ENCODE data around the gene CROCC.

The CROCC gene

DNA sequence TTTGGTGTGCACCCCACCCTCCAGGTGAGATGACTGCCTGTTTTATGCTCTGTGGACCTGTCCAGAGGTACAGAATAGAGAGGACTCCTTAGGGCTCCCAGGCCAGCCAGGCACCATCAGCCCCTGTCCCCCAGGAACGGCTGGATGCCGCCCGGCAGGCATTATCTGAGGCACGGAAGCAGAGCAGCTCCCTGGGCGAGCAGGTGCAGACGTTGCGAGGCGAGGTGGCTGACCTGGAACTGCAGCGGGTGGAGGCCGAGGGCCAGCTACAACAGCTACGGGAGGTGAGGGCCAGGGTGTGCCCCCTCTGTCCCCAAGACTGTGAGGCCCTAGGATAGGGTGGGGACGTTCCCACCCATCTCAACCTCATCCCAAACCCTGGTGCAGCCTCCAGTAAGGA, 47.9 kb downstream of the CROCC start:
- DNase-seq = no peak

DNA sequence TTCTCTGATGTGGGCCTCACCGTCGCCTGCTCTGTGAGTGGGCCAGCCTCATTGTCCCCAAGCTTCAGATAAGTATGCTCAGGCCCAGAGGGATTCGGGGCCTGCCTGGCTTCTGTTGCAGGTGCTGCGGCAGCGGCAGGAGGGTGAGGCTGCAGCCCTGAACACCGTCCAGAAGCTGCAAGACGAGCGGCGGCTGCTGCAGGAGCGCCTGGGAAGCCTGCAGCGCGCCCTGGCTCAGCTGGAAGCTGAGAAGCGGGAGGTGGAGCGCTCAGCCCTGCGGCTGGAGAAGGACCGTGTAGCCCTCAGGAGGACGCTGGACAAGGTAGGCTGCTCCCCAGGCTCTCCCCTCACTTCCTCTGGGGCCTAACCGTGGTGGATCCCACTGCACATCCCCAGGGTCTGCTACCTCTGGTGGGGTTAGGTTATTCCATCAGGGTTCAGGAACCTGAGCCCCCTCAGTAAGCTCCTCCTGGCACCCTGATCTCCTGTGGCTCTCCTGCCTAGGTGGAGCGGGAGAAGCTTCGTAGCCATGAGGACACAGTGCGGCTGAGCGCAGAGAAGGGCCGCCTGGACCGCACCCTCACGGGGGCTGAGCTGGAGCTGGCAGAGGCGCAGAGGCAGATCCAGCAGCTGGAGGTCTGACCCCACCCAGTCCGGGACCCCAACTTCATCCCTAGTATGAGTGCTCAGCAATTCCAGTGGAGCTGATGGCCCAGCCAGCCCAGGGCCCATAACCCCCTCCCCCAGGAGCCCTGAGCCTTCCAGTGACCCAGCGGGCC, 48.6 kb downstream of the CROCC start:
- no peak for DNase-seq

DNA sequence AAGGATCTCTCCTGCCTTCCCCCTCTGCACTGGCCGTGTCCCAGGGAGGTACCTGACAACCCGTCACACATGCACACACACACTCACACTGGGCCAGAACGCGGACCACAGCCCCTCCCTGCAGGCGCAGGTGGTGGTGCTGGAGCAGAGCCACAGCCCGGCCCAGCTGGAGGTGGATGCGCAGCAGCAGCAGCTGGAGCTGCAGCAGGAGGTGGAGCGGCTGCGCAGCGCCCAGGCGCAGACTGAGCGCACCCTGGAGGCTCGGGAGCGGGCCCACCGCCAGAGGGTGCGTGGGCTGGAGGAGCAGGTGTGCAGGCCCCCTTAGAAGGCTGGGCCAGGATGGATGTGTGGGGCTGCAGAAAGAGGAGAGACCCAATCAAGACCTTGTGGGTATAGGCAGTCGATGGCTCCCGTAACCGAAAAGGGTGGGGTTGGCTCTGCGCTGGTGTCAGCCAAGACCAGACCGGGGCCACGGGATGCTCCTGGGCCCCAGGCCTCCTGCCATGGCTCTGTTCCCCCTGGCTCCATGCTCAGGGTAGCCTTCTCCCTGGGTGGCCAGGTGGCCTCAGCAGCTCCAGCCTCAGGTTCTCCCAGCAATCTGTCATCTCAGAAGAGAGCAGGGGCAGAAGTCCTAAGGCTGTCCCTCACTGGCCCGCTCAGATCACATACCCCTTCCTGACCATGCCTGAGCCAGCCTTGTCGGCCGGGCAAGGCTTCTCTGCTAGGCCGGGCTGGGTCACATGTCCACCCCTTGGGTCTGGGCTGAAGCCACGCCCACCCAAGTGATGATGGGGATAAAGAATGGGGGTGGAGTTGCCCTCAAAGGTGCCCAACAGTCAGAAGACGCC, 49.8 kb downstream of the CROCC start:
- DNase-seq = no peak

DNA sequence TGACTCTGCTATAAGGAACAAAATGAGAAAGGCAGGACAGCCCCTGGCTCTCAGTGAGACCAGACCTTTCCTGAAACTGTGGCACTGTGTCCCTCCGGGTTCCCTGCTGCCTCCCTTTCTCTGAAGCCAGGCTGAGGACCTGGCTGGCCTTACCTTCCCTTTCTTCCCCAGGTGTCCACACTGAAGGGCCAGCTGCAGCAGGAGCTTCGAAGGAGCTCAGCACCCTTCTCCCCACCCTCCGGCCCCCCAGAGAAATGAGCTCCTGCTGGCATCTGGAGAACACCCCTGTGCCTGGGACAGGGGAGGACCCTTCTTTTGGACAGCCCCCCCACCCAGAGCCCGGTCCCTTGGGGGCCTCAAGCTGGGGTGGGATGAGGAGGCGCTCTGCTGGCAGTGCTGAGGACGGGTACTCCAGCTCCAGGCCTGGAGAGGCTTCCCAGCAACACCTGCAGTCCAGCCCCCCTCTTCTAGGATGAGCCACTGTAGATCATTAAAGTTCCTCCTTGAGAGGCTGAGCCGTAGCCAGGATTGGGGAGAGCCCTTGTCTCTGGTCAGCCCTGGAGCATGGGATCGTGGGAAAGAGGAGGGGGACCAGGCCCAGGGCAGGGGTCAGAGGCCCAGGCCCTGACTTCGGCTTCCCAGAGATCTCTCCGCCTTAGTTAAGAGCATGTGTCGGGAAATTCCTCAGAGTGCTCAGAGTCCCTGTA, 50.6 kb downstream of the CROCC start:
- no peak for DNase-seq

DNA sequence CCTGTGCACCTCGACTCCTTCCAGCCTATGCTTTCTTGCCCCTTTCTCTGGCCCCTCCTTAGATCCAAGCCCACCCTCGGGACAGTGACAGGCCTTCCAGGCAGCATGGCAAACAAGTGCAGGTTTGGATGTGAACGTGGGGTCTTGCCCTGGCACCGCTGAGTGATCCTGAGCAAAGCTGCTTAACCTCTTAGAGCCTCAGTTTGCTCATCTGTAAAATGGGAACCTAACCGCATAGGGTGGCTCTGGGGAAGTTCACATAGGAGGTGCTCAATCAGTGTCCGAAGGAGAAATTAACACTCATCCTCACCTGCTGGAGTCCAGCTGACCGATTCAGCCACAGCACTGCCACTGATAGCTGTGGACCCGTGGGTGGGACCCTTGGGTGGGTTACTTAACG, 51.5 kb downstream of the CROCC start:
- no peak for DNase-seq

DNA sequence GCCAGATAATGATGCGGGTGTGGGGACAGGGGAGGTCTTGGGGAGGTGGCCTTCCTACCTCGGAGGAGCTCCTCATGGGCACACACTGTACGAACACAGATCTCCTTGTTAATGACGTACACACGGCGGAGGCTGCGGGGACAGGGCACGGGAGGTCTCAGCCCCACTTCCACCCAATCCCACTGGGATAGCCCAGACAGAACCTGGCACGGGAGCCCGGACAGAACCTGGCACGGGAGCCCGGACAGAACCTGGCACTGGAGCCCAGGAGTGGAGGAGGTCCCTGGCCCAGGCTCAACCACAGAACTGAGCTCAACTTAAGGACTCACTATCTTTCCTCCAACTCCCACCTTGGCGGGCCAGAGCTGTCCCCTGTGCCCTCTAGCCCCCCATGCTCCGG, 53.5 kb downstream of the CROCC start:
- no peak for DNase-seq

DNA sequence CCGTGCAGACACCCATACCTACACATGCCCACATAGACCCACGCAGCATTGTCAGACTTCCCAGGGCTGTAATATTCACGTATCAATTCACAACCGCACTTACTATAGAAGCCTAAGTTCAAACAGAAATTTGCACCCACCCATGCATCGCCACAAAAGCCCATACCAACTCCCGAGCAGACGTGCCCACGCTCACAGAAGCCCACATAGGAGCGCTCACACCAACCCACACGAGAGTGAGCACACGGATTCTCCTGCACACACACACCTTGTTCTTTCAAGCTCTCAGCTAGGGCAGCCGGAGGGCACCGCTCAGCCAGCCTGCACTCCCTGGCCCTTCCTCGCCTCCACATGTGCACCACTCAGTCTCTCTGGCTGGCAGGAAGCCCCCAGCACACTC, 54.1 kb downstream of the CROCC start:
- no peak for DNase-seq

DNA sequence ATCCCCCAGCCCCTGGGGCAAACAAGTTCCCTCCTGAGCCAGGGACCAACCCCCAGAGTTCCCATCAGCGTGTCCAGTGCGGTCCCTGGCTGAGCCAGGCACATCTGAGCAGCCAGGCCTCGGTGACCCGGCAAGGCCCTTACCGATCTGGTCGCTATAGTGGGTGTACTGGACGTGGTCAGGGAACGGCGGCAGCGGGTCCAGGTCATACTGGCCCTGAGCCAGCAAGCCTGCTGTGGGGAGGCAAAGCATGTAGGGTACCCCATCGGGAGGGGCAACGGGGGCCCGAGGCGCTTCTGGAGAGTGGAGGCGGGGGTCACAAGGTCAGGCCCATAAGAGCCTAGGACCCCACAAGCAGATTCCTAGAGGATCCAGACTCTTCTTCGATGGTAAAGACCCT, 55.2 kb downstream of the CROCC start:
- DNase-seq = no peak

DNA sequence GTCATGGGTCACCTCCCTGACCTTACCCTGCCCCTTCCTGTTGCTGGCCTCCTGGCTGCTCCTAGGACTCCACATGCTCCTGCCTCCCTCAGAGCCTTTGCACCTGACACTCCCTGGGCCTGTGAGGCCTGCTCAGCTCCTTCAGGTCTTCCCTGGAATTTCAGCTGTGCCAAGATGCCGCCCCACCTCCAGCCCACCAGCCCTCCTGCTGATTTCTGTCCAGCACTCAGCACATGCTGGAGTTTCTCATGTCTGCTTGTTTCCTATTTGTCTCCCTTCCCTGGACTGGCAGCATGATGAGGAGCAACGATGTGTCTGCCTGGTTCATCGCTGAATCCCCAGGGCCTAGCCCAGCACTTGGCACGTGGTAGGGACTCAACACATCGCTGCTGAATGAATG, 55.6 kb downstream of the CROCC start:
- no peak for DNase-seq

DNA sequence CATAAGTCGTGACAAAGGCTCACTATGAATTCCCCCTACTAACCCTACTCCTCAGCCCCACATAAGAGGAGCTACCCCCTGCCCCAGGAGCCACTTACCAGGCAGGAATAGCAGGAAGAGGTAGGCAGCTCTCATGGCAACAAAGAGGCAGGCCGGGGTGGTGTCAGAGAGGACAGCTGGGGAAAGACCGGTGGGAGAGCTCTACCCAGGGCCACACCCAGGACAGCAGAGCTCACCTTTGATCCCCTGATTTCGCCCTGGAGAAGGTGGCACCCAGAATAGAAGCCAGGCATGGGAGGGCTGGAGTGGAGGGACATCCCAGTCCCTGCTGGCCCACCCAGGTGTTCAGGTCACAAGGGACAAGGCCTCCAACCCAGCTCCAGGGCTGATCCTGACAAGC, 56.4 kb downstream of the CROCC start:
- DNase-seq = no peak

DNA sequence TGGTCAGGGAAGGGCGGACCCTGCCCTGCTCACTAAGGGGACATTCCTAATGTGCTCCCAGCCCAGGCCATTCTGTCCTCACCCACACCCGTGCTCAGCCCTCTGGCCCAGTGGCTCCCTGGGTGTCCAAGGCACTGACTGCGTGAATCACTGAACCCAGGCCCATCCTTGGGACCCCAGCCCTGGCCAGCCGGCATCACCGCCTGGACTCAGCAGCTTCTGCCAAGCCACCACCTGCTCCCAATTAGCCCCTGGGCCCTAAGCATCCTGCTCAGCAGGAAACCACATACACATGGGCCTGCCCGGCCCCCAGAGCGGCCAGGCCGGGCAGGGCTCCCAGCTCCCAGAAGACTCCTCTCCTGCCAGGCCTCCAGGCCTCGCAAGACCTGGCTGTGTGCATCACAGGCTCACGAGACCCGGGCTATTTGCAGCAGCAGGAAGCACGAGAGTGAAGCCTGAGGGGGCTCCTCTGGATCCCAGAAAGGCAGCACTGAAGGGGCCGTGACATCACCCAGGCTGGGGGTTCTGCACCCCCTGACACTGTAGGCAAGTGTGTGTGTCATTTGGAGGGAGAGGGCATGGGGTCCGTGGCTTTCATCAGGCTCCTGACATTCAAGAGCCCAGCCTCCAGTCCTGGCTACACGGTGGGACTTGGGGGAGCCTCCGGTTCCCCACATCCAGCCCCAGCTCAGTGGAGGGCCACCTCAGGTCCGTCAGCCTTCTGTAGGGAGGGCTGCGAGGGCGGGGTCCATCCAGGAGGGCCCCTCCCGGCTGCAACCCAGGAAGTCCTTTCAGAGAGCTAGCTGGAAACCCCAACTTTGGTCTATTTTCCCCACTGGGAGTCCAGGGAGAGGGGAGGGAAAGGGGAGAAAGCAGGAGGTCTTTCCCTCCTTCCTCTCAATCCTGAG, 57.1 kb downstream of the CROCC start:
- DNase-seq = no peak

DNA sequence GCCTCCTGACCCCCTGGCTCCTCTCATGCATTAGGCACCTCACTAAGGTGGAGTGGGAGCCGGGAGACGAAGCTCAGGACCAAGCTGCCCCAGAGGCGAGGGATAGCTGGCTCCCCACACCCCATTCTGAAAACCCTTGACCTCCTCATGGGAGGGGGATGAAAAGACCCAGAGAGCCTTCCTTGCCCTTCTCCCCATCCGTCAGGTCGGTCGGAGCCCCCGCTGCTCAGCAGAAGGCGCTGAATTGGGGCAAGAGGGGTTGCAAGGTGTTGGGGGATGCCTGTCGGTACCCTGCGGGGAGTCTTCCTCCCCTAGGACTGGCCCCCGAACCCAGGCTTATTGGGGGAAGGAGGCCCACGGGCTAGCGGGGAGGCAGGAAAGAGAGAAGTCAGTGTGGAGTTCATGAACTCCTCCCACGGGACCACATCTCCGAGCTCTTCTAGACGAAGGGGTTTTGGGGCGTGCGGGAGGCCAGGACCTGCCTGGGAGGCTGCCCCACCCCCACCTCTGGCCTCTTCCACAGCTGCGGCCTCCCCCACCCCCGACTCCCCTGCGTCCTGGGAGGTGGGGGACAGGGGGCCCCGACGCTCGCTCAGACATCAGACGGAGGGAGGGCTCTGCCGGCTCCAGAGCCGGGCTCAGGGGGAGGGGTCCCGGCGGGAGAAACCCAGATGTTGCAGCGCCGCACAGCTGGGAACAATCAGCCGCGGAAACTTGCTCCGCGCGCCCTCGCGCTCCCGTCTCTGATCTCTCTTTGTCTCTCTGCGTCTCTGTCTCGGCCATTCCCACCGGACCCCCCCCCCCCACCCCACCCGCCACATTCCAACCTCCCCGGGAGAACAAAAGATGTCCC, 58.0 kb downstream of the CROCC start:
- DNase-seq = no peak

DNA sequence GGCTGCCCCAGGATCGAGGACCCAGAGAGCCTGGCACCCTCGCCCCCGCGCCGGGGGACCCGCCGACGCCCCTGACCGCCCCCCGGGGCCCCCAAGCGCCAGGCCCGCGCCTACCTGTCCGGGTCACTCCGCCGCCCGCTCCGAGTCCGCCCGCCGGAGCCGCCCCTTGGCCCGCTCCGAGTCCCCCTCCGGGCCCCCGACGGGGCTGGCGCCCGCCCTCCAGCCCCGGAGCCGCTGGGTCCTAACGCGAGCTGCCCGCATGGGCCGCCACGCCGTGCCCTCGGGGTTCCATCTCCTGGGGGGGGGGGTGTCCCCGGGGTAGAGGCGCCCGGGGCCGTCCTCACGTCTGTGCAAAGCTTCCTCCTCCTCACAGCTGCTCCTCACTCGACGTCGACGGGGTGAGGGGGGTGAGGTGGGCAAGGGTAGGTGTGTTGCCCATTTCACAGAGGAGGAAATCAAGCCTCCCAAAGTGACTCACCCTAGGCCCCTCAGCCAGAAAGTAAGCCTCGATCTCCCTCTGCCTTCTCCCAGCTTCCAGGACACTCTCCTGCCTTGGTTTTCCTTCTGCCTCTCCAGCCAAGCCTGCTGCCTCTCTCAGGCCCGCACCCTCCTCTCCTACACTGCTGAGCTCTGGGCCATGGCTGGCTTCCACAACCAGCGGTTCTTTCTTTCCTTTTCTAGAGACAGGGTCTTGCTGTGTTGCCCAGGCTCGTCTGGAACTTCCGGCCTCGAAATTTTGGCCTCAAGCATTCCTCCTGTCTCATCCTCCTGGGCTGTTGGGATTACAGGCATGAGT, 58.9 kb downstream of the CROCC start, which contains the start of gene MFAP2:
Gene MFAP2, minus strand, starts transcription at position 148 of the 796 bp plus-strand sequence. CDS start 2,347 bp downstream, outside the sequence.
- no peak for DNase-seq

DNA sequence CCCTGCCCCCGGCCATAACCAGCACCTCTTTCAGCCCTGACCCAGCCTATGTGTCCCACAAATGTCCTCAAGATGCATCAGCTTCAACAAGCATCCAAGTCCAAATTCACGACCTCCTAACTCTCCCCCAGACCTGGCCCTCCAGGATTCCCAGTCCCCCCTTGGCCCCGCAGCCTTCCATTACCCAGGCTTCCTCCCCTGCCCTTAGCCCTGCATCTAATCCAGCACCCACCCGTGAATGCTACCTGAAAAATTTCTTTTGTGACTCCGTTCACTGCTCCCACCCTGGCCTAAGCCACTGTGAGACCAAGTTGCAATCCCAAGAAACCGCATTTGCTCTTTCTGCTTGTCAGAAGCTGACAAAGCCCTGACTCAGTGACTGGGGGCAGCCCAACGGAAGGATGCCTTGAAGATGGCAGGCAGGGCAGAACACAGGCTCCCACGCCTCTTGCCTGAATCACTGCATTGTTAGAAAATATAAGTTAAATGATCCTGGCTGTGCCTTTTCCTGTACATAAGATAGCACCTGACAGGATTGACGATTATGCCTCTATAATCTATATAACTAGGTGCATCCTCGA, 59.6 kb downstream of the CROCC start:
- no peak for DNase-seq

DNA sequence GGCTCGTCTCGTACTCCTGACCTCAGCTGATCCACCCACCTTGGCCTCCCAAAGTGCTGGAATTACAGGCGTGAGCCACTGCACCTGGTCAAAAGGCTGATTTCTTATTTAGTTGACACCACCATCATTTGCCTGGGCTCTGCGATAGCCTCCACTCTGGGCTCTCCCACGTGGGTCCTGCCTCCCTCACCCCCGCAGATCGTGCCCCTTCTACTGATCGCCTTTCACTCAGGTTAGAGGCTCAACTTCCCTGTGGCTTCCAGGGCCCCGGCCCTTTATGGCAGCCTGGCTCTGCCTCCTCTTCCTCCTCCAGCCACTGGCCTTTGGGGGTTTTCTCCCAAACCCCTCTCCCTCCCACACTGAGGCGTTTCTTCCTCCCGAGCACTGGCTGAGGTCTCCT, 61.2 kb downstream of the CROCC start:
- no peak for DNase-seq

DNA sequence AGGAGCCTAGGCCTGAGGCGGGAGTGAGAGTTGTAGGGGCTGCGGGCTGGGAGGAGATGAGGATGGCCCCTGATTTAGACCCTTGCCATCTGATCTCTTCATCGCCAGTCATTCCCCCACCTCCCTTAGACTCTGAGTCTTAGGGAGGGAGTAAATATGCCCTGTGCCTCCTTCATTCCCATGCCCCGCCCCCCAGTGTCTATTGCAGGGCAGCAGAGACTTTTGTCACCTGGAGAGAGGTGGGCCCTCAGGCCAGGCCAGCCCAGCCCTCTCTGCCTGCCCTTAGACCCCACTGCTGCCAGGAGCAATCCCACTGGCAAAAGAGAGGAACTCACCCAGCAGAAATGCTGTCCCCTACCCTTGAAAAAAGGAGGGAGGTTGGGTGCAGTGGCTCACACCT, 61.9 kb downstream of the CROCC start:
- no peak for DNase-seq

DNA sequence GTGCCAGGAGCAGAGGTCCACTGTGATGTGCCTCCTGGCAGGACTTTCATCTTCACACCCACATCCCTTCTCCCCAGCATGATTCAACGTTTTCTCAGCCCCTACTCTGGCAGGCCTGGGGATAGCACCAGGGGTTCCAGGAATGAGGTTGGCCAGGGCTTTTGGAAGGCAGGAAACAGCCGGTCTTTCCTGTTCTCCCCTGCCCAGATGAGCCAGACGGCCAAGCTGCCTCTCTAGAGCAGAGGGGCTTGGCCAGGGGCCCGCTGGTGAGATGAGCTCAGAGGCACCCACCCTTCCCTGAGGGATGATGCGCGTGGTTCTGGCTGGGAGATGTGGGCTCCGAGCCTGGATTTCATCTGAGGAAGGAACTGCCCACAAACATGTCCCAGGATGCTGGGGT, 63.0 kb downstream of the CROCC start:
- DNase-seq = no peak

DNA sequence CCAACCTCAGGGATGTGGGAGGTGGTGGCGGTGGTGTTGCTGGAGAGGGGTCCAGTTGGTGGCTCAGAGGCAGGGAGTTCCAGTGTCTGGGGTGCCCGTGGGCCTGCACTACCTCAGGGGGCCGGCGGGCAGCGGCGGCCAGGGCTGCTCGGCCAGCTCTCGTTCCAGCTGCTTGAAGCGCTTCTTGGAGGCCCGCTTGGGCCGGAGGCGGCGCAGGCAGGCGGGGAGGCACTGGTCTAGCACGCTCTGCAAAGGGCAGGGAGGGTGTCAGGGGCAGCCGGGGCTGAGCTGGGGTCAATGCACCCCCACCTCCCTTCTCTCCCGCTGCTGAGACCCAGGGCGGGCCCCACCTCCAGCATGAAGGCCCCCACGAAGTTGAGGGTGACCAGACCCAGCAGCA, 64.4 kb downstream of the CROCC start:
- no peak for DNase-seq

DNA sequence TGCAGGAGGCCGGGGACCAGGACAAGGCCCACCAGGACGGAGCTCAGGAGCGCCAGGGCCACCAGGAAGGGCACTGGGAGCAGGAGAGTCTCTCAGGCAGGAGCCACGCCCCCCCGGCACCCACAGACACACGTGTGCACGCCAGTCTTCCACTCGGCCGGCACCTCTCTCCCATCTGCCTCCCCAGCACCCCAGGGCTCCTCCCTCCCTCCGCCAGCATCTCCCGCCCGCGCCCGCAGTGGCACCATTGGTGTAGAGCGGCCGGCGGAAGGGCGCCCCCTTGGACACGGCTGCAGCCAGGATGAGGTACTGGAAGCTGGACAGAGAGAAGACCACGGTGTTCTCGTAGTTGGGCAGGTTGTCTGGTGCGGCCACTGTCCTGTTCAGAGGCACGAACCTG, 64.8 kb downstream of the CROCC start:
- DNase-seq = no peak

DNA sequence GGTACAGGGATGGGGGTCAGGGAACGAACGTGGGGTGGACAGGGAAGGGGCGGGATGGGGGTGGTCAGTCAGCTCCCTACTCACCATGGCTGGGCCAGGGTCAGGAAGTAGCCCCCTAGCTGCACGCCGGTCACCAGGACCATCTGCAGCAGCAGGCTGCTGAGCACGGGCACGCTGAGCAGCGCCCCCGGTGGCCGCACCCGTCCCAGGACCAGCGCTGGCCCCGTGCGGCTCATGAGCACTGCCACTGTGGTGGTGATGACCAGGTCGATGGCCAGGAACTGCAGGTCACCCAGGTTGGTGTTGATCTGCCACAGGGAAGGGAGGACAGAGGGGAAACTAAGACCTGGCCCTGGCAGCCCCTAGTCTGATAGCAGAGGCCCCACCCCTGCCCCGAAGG, 65.2 kb downstream of the CROCC start:
- DNase-seq = no peak

All from SIG-M5 (cell line).